ENCODE results near the gene MTHFD1. TPM values are rescaled to one million over a fixed set of nuclear protein-coding genes. Genes with fewer than 3 reads are reported as not detected.

Gene MTHFD1
- total RNA-seq, 1 experiment from 2014 or later: 226 TPM

GRCh38 chr14:64502456-64502855, 114.3 kb downstream of the MTHFD1 start (continued):
- TF ChIP-seq EMX1 (CRISPR knock-in tag; IDR thresholded peaks at IDR 0.05): no peak
- TF ChIP-seq ZNF232 (CRISPR knock-in tag; IDR thresholded peaks at IDR 0.05): no peak

- ATAC-seq (no peak), DNase-seq (ENCODE audit: low spot score) (no peak)
- Mint-ChIP-seq H3K9me3 (no peaks in the 10 kb centered on the region), H3K4me1 (peaks cover 44% of the 10 kb centered on the region), H3K4me3 (peak overlapping the region; percentile 81), H3K27ac (peak overlapping the region; percentile 96), H3K27me3 (ENCODE audit: low read depth) (no peaks in the 10 kb centered on the region), H3K36me3 (peaks cover 6% of the 10 kb centered on the region)
- ChIA-PET POLR2A (interaction anchor here (0.5 to 2.8 kb wide), 4 partner anchors 18 to 972 kb away, joined by 3 to 10 read pairs (median 4); partner anchors contain the start of genes HSPA2 and MTHFD1), CTCF (interaction anchor here (3.3 kb wide), 1 partner anchor 8 kb away, joined by 10 read pairs; no protein-coding TSS in a partner anchor)
- no peak for TF ChIP-seq USF1 (CRISPR knock-in tag; IDR thresholded peaks at IDR 0.05)
- no peak for TF ChIP-seq STAT6 (CRISPR knock-in tag; conservative IDR thresholded peaks at IDR 0.05; ENCODE audit: low read depth)
- TF ChIP-seq IRF2 (CRISPR knock-in tag; IDR thresholded peaks at IDR 0.05; ENCODE audit: borderline replicate concordance, low read depth): no peak
- TF ChIP-seq ZNF317 (CRISPR knock-in tag; IDR thresholded peaks at IDR 0.05; ENCODE audit: borderline replicate concordance, low read depth): no peak
- no peak for TF ChIP-seq NR1H2 (CRISPR knock-in tag; IDR thresholded peaks at IDR 0.05)
- TF ChIP-seq E2F1 (CRISPR knock-in tag; IDR thresholded peaks at IDR 0.05): no peak
- TF ChIP-seq FOXP1 (CRISPR knock-in tag; IDR thresholded peaks at IDR 0.05; ENCODE audit: borderline replicate concordance): no peak
- TF ChIP-seq TEAD4 (CRISPR knock-in tag; IDR thresholded peaks at IDR 0.05): no peak
- no peak for TF ChIP-seq NR2C2 (CRISPR knock-in tag; IDR thresholded peaks at IDR 0.05)
- TF ChIP-seq ELF4 (CRISPR knock-in tag; IDR thresholded peaks at IDR 0.05; ENCODE audit: low read depth): no peak
- no peak for TF ChIP-seq GABPB1 (CRISPR knock-in tag; IDR thresholded peaks at IDR 0.05)
- no peak for TF ChIP-seq PRDM15 (CRISPR knock-in tag; IDR thresholded peaks at IDR 0.05)
- TF ChIP-seq USF2 (CRISPR knock-in tag; IDR thresholded peaks at IDR 0.05): no peak
- no peak for TF ChIP-seq E2F5 (CRISPR knock-in tag; IDR thresholded peaks at IDR 0.05)
- TF ChIP-seq CDX4 (CRISPR knock-in tag; IDR thresholded peaks at IDR 0.05; ENCODE audit: borderline replicate concordance): no peak
- TF ChIP-seq ERG (CRISPR knock-in tag; IDR thresholded peaks at IDR 0.05): no peak
- TF ChIP-seq SMAD3 (CRISPR knock-in tag; IDR thresholded peaks at IDR 0.05; ENCODE audit: borderline replicate concordance): no peak
- no peak for TF ChIP-seq CTCF (IDR thresholded peaks at IDR 0.05)
- TF ChIP-seq OVOL2 (CRISPR knock-in tag; IDR thresholded peaks at IDR 0.05; ENCODE audit: borderline replicate concordance): no peak
Observed at GRCh38 chr14:64502887-64503433, 114.8 kb downstream of the MTHFD1 start.
